Measurements from ENCODE around the gene LIMCH1.
"Not testable (repeated sequence)": the region's sequence is repeated elsewhere in the genome, so short reads cannot be mapped to it uniquely, and the experiment has no call there.

The LIMCH1 gene

DNA sequence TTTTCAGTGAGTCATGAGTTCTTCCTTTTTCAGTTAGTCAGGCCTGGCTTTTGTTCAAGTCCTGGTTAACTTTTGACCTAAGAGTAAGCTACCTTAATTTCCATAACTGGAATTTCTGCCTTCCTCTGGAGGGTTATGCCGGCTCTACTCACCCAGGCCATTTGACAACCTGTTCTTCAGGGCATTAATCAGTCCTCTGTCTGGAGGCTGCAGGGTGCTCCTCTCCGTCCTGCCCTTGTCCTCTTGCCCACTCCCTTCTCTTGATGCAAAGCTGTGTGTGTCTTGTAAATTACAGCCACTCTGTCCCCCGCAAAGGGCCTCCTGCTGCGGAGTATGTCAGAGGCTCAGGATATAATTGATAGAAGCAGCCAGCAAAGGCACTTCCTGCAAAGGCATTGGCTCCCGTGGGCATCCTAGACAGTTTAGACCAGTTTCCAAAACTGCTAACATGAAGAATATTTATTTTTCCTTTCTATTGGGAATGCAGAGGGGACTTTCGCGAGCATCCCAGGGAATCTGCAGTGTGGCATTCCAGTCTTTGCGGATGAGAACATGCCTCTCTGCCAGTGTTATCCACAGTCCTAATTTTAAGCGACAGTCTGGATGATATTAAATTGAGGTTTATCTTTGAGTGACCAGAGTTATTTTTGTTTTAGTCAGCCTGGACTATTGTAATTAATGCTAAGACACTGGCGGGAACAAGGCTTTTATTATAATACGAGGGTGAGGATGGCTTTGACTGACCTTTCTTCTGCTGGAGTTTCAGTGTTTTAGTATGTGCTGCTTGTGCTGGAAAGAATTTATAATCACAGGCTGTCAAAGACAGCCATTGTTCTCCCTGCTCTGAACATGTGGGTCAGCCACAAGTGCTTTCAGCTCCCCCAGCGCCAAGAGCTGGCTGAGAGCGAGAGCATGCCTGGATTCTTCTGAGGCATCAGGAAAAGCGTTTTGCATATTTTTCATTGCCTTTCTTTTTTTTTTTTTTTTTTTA lies 74.2 kb downstream of the LIMCH1 start:
- peak; percentile 45 for DNase-seq

- peak; percentile 11 for DNase-seq
Measured at GRCh38 chr4:41613386-41613785, 75.4 kb downstream of the LIMCH1 start.

DNA sequence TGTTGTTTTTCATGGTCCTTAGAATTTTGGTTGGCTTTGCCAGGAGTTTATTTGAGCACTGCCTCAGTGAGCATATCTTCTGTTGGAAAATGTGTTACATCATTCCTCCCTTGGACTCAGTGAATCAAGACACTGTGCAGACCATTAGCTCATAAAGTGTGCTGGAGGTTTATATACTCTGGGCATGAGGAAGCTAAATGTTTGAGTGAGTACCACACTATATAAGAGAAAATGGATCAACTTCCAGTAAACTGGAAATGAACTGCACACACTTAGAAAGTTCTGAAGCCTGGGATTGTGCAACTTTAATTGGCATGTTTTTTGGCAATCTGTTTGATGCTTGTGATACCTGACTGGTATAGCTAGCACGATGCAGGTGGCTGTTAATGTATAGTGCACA lies 75.9 kb downstream of the LIMCH1 start:
- DNase-seq: no peak

DNA sequence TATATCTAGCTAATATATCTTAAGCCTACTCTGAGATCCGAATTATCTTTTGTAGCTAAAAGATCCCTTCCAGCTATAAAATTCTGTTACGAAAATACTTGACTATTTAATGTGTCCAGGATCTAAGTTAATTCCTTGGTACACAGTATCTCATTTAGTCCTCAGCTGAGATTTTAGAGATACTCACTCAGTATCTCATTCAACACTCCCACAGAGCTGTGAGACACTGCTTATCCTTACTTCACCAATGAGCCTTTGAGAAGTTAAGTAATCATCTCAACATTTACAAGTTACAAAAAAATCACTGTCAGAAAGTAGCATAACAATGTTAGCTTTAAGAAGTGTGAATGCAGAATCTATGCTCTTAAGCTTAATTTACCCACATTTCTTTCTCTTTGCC lies 76.6 kb downstream of the LIMCH1 start:
- DNase-seq: no peak

- DNase-seq: peak; percentile 2
Measured at GRCh38 chr4:41619161-41619560, 81.2 kb downstream of the LIMCH1 start.

- no peak for DNase-seq
Measured at GRCh38 chr4:41620594-41621256, 82.8 kb downstream of the LIMCH1 start.

DNA sequence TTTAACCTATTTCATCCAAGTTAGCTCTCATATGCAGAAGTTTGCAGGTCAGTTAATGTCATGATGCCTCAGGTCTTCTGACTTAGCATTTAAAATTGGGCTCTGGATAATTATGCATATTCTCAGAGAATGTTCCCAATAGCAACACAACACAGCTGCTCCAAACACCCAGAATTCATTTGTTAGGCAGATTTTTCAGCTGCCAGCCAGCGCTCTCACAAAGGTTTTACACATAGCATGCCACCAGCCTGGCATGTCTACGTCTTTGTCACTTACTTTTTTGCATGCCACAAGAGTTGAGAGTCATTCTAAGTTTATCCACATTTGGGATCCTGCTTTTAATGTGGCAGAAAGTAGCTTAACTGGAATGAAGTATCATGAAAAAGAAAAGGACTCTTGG lies 84.8 kb downstream of the LIMCH1 start:
- DNase-seq: no peak

- DNase-seq: no peak
Measured at GRCh38 chr4:41624765-41625164, 86.8 kb downstream of the LIMCH1 start.

GRCh38 chr4:41625531-41625930 lies 87.6 kb downstream of the LIMCH1 start:
- no peak for DNase-seq

GRCh38 chr4:41628936-41629335 lies 91.0 kb downstream of the LIMCH1 start:
- no peak for DNase-seq

- DNase-seq: no peak
Measured at GRCh38 chr4:41631523-41631922, 93.6 kb downstream of the LIMCH1 start.

DNA sequence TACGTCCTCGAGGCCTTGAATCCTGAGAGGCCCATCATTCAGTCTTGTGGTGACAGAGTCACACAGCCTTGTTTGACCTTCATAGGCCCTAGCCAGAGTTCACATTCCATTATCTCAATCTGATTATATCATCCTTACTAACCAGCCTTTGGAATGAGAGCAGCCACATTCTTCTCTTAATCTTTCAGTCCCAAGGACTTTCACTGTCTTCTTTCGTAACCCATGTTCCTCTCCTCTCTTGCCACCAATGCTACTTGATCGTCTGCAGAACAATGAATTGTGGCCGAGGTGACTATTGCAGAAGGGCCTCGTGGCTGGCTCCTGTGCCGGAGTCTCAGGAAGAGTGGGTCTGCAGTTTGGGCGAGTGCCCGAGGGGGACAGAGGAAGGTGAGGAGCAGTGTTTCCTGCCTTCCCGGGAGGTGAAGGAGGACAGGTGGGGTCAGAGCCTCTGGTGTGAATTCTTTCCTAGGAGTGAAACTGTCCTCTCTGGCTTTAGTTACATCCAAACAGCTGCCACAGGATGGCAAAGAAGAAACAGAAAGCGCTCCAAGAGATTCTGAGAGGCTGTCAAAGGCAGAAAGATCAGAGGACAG lies 94.6 kb downstream of the LIMCH1 start:
- peak; percentile 17 for DNase-seq

GRCh38 chr4:41633321-41633720 lies 95.4 kb downstream of the LIMCH1 start:
- no peak for DNase-seq

DNA sequence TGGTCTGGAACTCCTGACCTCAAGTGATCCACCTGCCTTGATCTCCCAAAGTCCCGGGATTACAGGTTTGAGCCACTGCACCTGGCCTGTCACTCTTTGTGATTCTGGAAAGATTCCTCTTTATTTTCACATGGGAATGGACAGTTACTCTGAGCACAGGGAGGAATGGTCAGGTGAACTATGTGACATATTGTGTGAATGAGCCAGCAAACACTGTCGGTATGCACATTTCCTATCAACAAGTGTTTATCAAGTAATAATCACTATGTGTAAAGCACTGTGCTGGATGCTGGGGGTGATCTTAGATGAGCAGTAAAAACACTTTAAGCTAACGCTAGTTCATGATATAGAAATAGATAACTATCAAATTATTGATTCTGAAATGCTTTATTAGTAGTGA lies 97.5 kb downstream of the LIMCH1 start:
- DNase-seq: no peak

- DNase-seq: no peak
Measured at GRCh38 chr4:41638203-41638602, 100.2 kb downstream of the LIMCH1 start.

GRCh38 chr4:41638866-41639265 lies 100.9 kb downstream of the LIMCH1 start:
- no peak for DNase-seq

GRCh38 chr4:41639291-41639690 lies 101.3 kb downstream of the LIMCH1 start:
- DNase-seq: no peak

DNA sequence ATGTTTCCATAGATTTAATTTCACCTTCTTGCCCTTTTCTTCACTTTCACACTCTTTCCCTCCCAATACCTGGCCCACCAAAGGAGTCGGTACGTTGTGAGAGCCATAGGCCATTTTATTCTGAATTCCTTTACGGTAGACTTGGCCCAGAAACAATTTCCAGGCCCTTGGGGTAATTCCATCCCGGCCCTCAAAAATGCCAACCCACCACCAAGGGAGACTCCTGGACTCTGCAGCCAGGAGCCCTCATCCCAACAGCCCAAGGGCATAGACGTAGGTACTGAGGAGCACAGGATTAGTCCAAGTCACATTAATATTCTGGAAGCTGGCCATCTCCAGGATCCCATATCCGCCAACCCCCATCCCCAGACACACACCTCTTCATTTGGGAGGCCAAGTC lies 102.9 kb downstream of the LIMCH1 start:
- no peak for DNase-seq

- not testable (repeated sequence) for DNase-seq
Measured at GRCh38 chr4:41642746-41643145, 104.8 kb downstream of the LIMCH1 start.

- DNase-seq: no peak
Measured at GRCh38 chr4:41643331-41643730, 105.4 kb downstream of the LIMCH1 start.

GRCh38 chr4:41644288-41644914 lies 106.4 kb downstream of the LIMCH1 start:
- DNase-seq: peak; percentile 48

GRCh38 chr4:41644915-41645295 lies 106.9 kb downstream of the LIMCH1 start:
- no peak for DNase-seq

Measured in fibroblast of skin of back (primary cell).